ENCODE measurements around the gene TRIM46. TPM values are rescaled to one million over a fixed set of nuclear protein-coding genes. Genes with fewer than 3 reads are reported as not detected.

TRIM46 gene
- total RNA-seq = 0.22 TPM
- long read RNA-seq = 0 reads

DNA sequence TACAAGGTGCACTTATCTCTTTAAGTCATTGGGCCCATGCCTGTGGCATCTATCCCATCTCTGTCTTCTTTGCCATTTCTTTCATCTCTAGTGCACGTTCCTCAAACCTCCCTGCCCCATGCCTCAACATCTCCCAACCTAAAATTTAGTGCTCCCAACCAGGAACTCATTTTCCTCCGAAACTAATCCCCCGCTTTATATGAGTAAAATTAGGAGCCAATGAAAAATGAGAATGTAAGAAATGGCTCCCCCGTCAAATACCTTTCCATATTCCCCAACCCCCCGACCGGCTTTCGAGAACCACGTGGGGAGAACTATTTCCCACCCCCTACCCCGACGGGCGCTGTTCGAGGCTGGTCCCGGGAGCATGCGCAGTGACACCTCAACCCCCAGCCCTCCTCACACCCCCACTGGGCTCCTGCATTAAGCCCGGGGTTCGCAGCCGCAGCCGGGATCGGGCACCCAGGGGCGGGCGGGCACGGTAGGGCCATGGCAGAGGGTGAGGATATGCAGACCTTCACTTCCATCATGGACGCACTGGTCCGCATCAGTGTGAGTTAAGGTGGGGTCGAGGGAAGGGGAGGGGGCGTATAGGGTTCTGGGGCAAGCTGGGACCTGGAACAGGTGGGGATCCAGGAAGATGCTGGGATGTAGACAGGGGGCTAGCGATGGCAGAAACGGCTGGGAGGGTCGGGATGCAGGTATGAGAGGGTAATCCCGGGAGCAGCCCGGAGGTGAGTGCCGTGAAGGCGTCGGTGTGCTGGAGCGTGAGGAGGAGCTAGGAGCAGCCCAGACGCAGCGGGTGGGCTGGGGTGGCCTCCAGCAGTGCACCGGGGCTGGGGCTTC is at the start of gene TRIM46:
Gene TRIM46 (plus strand): TSS at position 372 of the 846 bp plus-strand sequence. CDS start 118 bp downstream, at position 490.
- peak; percentile 87 for DNase-seq (ENCODE audit: low spot score)

DNA sequence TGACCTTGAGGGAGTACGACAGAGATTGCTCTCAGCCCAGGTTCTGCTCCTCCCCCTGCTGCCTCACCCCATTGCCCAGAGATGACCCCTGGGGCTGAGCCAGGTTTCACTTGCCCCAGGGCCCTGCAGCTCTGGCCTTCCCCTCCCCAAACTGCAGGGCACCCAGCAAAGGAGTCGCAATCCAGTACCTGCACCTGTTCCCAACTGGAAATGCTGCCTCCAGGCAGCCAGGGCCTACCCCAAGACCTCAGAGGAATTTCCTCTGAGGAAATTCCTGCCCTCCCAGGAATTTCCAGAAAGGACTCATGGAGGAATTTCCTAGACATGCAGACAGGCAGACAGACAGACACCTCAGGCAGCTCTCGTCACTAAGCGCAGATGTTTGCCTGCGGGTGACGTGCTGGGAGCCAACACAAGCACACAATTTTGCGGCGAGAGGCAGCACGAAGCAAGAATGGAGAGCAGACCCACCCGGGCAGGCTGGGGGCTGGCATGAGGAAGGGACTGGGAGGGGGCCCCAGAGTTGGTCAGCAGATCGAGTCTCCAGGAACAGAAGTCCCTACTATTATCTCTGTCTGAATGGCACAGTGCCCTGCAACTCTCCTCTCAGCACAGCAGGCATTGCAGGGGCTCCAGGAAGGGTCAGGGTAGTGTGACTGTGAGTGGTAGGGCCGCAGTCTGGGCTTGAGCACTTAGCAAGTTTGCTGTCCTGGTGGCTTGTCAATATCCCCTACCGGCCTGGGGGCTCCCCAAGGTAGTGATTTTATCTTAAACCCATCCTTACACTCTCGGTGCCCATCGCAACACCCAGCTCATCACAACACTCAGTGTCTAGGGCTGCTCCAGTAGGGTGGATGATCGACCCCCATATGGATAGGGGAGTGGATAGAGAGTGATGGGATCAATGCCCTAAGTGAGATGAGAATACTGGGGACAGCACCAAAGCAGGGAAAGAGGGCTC is 48.9 kb upstream of the TRIM46 start:
- DNase-seq (ENCODE audit: low spot score) = no peak

GRCh38 chr1:155125511-155125945 is 48.1 kb upstream of the TRIM46 start:
- no peak for DNase-seq (ENCODE audit: low spot score)

DNA sequence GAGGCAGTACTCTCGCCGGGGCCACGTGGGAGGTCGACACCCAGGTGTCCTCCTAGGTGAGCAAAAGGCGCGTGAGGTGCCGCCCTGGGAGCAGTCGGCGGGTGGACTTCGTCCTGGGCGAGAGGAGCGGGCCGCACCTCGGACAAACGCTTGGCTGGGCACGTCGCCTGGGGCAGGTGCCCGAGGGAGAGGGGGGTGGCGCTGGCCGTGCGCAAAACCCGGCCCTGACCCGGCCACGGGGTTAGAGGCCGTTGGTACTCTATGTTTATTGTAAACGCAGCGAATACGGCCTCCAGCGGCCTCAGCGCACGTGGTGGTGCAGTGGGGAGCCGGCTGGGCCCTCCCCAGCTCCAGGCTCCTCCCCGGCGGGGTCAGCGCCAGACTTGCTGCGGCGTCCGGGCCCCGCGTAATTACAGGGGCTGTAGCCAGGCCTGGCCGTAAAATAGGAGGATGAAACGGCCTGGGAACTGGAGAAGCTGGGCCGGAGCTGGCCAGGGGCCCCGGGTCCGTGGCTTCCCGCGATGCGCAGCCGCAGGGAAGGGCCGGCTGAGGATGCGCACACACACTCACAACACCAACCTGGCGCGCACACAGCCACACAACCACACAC is 47.6 kb upstream of the TRIM46 start:
- DNase-seq (ENCODE audit: low spot score) = no peak

GRCh38 chr1:155126556-155127104 is 47.0 kb upstream of the TRIM46 start:
- DNase-seq (ENCODE audit: low spot score) = no peak

DNA sequence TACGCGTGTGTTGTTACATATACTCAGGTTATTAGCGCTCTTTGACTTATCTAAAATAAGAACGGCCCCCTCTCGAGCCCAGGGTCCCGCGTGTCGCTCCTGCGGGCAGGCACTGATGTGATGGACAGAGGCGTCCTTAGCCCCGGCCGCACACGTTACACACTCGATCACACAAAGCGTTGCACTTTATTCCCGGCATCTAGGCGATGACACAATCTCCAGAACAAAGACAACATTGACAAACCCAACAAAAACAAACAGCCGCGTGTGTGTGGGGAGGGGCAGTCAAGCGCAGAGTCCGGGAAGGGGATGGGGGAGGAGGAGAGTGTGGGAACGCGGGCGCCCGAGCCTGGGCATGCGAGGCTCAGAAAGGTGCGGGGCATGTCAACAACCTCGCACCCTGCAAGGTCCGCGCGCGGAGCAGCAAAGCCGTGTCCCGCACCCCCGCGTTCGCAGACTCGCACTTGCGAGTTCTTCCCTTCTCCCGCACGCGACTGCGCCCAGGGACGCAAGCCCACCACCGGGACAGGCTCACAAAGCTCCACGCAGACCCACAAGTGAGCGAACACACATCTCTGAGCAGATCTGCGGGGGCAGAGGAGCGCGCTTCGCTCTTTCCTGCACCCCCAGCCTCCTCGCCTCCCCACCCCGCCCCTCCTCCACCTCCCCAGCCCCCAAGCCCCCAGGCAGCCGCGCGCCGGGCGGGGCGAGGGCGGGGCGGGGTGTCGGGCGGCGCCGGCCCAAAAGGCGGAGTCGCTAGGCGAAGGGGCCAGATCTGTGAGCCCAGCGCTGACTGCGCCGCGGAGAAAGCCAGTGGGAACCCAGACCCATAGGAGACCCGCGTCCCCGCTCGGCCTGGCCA is 46.3 kb upstream of the TRIM46 start, which contains the start of gene EFNA1:
Gene EFNA1 (plus strand): TSS at position 772 of the 862 bp plus-strand sequence. CDS start 102 bp downstream, outside the sequence.
- no peak for DNase-seq (ENCODE audit: low spot score)

GRCh38 chr1:155127967-155128754 is 45.5 kb upstream of the TRIM46 start:
- DNase-seq (ENCODE audit: low spot score) = no peak

DNA sequence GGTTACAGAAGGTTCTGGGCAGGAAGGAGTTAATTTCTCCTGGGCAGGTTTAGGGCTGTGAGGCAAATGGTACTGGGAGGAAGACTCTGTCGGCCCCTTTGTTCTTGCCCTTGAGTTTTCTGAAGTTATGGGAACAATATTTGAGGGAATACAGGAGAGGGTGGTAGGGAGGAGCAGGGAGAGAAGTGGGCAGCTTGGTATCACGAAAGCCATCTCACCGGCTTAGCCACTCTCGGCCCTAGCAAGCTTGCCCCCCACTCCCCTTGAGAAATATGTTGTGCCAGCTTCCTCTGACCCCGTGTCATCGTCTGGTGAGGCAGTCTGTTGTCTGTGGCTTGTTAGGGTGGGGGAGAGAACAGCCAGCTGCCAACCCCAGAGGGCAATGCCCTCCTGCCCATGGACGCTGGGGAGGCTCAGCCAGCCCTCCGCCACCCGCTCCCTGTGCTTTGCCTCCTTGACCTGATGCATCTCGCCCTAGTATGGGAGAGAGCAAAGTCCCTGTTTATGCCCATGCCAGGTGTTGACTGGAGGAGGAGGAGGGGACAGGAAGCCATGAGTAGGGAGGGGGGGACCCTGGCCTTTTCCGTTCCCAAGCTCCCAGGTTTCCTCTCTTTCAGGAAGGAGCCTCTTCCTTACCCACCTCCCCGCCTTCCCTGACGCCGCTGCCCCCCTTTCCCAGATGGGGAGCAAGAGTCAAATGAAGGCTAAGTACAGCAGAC is 44.7 kb upstream of the TRIM46 start:
- no peak for DNase-seq (ENCODE audit: low spot score)

DNA sequence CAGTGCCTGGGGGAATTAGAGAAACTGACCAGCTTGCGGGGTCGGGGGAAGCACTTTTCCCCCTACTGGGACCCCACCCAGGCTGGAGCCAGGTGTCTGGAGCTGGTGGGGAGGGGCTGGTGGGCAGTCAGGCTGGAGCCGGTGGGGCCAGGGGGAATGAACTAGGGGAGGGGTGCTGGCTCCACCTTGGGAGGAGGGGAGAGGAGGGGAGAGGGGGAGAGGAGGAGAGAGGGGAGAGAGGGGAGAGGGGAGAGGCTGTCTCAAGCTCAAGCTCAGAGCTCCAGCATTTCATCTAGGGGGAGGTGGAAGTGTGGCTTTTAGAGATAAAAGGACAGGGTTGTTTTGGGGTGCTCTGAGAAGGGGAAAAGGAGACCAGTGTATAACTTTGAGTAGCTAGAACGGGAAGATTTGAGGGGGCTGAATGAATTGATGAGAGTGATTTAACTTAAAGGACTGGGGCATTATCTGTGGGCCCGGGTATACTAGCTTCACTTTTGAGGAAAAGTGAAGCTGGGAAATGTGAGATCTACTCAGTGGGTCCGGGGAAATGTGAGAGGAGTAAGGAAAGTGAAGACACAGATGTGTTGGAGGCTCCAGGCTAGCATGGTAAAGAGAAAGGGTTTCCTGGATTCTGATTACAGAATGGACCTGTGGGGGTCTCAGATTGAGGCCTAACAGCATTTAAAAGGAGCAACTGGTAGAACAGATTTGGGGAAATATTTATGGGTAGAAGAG is 43.2 kb upstream of the TRIM46 start:
- no peak for DNase-seq (ENCODE audit: low spot score)

- no peak for DNase-seq (ENCODE audit: low spot score)
Observed at GRCh38 chr1:155131285-155131684, 42.4 kb upstream of the TRIM46 start.

- no peak for DNase-seq (ENCODE audit: low spot score)
Observed at GRCh38 chr1:155131856-155132255, 41.8 kb upstream of the TRIM46 start.

DNA sequence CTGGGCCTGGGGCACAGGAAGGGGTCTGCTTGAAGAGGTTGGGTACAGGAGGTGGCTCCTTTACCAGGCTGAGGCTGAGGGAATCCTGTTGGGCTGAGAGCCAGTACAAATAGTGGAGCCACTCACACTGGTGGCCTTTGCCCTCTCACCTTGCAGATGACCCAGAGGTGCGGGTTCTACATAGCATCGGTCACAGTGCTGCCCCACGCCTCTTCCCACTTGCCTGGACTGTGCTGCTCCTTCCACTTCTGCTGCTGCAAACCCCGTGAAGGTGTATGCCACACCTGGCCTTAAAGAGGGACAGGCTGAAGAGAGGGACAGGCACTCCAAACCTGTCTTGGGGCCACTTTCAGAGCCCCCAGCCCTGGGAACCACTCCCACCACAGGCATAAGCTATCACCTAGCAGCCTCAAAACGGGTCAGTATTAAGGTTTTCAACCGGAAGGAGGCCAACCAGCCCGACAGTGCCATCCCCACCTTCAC is 39.8 kb upstream of the TRIM46 start:
- no peak for DNase-seq (ENCODE audit: low spot score)

GRCh38 chr1:155134322-155134721 is 39.3 kb upstream of the TRIM46 start:
- DNase-seq (ENCODE audit: low spot score) = no peak

- peak; percentile 94 for DNase-seq (ENCODE audit: low spot score)
Observed at GRCh38 chr1:155134880-155135414, 38.7 kb upstream of the TRIM46 start.

- DNase-seq (ENCODE audit: low spot score) = peak; percentile 99
Observed at GRCh38 chr1:155135415-155136028, 38.1 kb upstream of the TRIM46 start, which contains the start of gene SLC50A1. Gene SLC50A1, plus strand, starts transcription at chr1:155135852. Its CDS starts 60 bp downstream, at chr1:155135912.

GRCh38 chr1:155136748-155137147 is 36.9 kb upstream of the TRIM46 start:
- DNase-seq (ENCODE audit: low spot score) = no peak

All from mesenteric fat pad (tissue), 1 donor.